Endothelial cell of umbilical vein (primary cell): Measurements from ENCODE around the gene TFF1. TPM values are rescaled to one million over a fixed set of nuclear protein-coding genes. Genes with fewer than 3 reads are reported as not detected.

Experiments used
- BruUV-seq: library from RNA; stranded (reverse); fragments of 400-500 nt; replicated peaks from 2 replicates; lab custom pipeline; 2021; lab: Mats Ljungman, UMichigan
- CTCF ChIA-PET: fragments of 300-600, 350-600 bp; sonication (Branson Sonifier 250); formaldehyde crosslinking; loops from one replicate; lab custom pipeline; 2021; ENCODE audit warnings: antibody characterized with exemption, inconsistent platforms; lab: Charles Lee
- POLR2A ChIA-PET: fragments of 300-600, 350-600 bp; sonication (Branson Sonifier 250); formaldehyde crosslinking; loops from one replicate; lab custom pipeline; 2021; ENCODE audit warnings: antibody characterized with exemption, inconsistent platforms; lab: Charles Lee
- DNase-seq: peaks from one replicate; pipeline ENCODE4 v3.0.0-alpha.2; 2011; ENCODE audit warnings: low read depth, low spot score
- FAIRE-seq: peaks from 2 replicates; lab custom pipeline; 2011; peaks lifted over from hg19 to GRCh38; lab: Jason Lieb, UNC
- H2AFZ ChIP-seq: 2 replicates; pipeline ENCODE4 v1.6.0; 2012; ENCODE audit warnings: low read depth, low read length, control low read depth, inconsistent platforms
- H3K27ac ChIP-seq: 2 replicates; pipeline ENCODE4 v1.5.1; 2011; ENCODE audit warnings: low read depth, mild to moderate bottlenecking, control low read depth, low read length, moderate library complexity; ENCODE audit not compliant: insufficient read depth
- H3K27me3 ChIP-seq, 2 experiments: 2 replicates each; pipeline versions ENCODE4 v1.6.0 to v1.6.1; 2011; ENCODE audit warnings: low read length in 2 of 2, mixed read lengths in 1 of 2; ENCODE audit not compliant: control insufficient read depth in 2 of 2, insufficient read depth in 2 of 2
- H3K36me3 ChIP-seq, 2 experiments: 2 replicates in 1 of 2; 3 replicates in 1 of 2; pipeline ENCODE4 v1.5.1; 2011; ENCODE audit warnings: low read length in 2 of 2, mild to moderate bottlenecking in 1 of 2, moderate library complexity in 1 of 2; ENCODE audit not compliant: control insufficient read depth in 2 of 2, insufficient read depth in 2 of 2; ENCODE audit errors: extremely low read depth in 1 of 2
- H3K4me1 ChIP-seq: 3 replicates; pipeline ENCODE4 v1.5.1; 2011; ENCODE audit warnings: mild to moderate bottlenecking, low read length; ENCODE audit not compliant: control insufficient read depth, insufficient read depth; ENCODE audit errors: extremely low read depth
- H3K4me2 ChIP-seq: 2 replicates; pipeline ENCODE4 v1.6.1; 2011; ENCODE audit warnings: low read length, control low read depth, mixed read lengths; ENCODE audit not compliant: insufficient read depth
- H3K4me3 ChIP-seq, 3 experiments: fragments of 200-600 bp in 1 of 3; sonication (generic), shearing (Covaris generic) in 1 of 3; replicated peaks in 1 of 3; 2 replicates each; pipeline ENCODE4 v1.5.1; 2011 to 2016; ENCODE audit warnings: control low read depth in 3 of 3, low read length in 3 of 3, mild to moderate bottlenecking in 2 of 3, inconsistent platforms in 1 of 3, low read depth in 1 of 3, moderate library complexity in 1 of 3; ENCODE audit not compliant: insufficient read depth in 1 of 3
- H3K79me2 ChIP-seq: 2 replicates; pipeline ENCODE4 v1.6.0; 2012; ENCODE audit warnings: low read length, inconsistent platforms; ENCODE audit not compliant: control insufficient read depth, insufficient read depth
- H3K9ac ChIP-seq: replicated peaks from 2 replicates; pipeline ENCODE3; 2011; ENCODE audit warnings: low read length, control low read depth; ENCODE audit not compliant: insufficient read depth; ENCODE audit errors: extremely low read depth
- H3K9me1 ChIP-seq: replicated peaks from 3 replicates; pipeline ENCODE4 v1.6.0; 2011; ENCODE audit warnings: mild to moderate bottlenecking, low read length; ENCODE audit not compliant: control insufficient read depth, insufficient read depth; ENCODE audit errors: extremely low read depth
- H3K9me3 ChIP-seq: replicated peaks from 2 replicates; pipeline ENCODE4 v1.5.1; 2012; ENCODE audit warnings: low read length, inconsistent platforms; ENCODE audit not compliant: control insufficient read depth, insufficient read depth
- H4K20me1 ChIP-seq: replicated peaks from 2 replicates; pipeline ENCODE3; 2011; ENCODE audit warnings: mild to moderate bottlenecking, low read length; ENCODE audit not compliant: control insufficient read depth, insufficient read depth; ENCODE audit errors: extremely low read depth
- EZH2 ChIP-seq: IDR thresholded peaks from 2 replicates; pipeline ENCODE4 v1.6.1; 2012; ENCODE audit warnings: borderline replicate concordance, low read depth, mild to moderate bottlenecking, moderate library complexity, low read length, inconsistent platforms; ENCODE audit not compliant: severe bottlenecking
- FOS ChIP-seq: IDR thresholded peaks from 2 replicates; pipeline ENCODE4 v1.6.1; 2011; ENCODE audit warnings: mild to moderate bottlenecking, low read length, moderate library complexity, borderline replicate concordance; ENCODE audit not compliant: insufficient read depth
- GATA2 ChIP-seq: IDR thresholded peaks from 2 replicates; pipeline ENCODE4 v1.7.0; 2011; ENCODE audit warnings: low read depth, mild to moderate bottlenecking, moderate library complexity, mixed read lengths, low read length; ENCODE audit not compliant: insufficient read length, insufficient read depth
- dilution Hi-C: fragments of 300-500 bp; cut with MboI; formaldehyde crosslinking; loops from one replicate; pipeline ENCODE4 v1.15.0; 2019; ENCODE audit warnings: low sequenced_read_pairs; ENCODE audit not compliant: extremely low pct_ligation_motif_present
- intact Hi-C: fragments of 100-400 bp; cut with micrococcal nuclease; formaldehyde crosslinking; loops from one replicate; pipeline ENCODE4 v1.10.0; 2022
- polyA plus RNA-seq, 4 experiments: library from polyadenylated mRNA; depleted of rRNA in 3 of 4; stranded (reverse) in 3 of 4; unstranded in 1 of 4; fragments of >200 nt; gene quantifications; 2 replicates each; pipeline versions ENCODE4 v1.2.1 to v1.2.3, GENCODE V29; 2011 to 2012; ENCODE audit warnings: missing spikeins in 1 of 4
- total RNA-seq: library from RNA; stranded (reverse); gene quantifications from 2 replicates; pipeline ENCODE4 v1.2.3, GENCODE V29; 2021
- TF ChIP-seq, protein P1 (sequence below), 2 donors: IDR thresholded peaks; 1 replicate in 1 of 2; 2 replicates in 1 of 2; pipeline ENCODE4 v1.5.1; 2011; ENCODE audit warnings: low read length in 2 of 2, mild to moderate bottlenecking in 2 of 2, moderate library complexity in 2 of 2, control low read depth in 1 of 2, inconsistent platforms in 1 of 2, low read depth in 1 of 2; ENCODE audit not compliant: insufficient read depth in 1 of 2; ENCODE audit errors: extremely low read depth in 1 of 2

Gene TFF1
- total and polyA plus RNA-seq, 2 donors (not counting 3 experiments of a cell fraction or from before 2014, with no cell fraction given): not detected

DNA sequence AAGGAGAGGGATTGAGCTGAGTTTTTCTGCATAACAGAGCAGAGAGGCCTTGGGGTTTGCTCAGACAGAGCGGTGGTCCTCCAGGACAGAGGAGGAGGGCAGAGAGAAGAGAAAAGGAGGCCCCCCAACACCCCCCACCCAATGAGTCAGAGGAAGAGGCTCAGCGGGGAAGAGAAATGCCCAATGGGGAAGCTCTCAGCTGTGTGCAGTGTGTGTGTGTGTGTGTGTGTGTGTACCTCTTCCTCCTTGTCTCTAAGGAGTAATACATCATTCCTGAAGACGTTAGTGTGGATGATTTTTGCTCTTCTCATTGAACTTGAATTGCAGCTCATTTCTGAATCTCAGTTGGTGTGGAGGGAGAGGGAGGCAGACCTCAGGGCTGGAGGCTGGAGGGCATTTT lies 20.8 kb upstream of the TFF1 start:
- POLR2A ChIA-PET: no interaction called here
- intact Hi-C loops: no loop called here
- Histone ChIP-seq H3K27ac (no peak overlapping the region), H4K20me1 (no peaks in the 10 kb centered on the region), H3K9me3 (no peaks in the 10 kb centered on the region), H3K4me3 (no peak overlapping the region), H3K9me1 (no peaks in the 10 kb centered on the region), H3K9ac (no peak overlapping the region), H3K36me3 (no peaks in the 10 kb centered on the region), H2AFZ (no peak overlapping the region), H3K79me2 (no peaks in the 10 kb centered on the region), H3K27me3 (peaks cover 2 to 19% of the 10 kb centered on the region in 2 experiments), H3K4me1 (no peaks in the 10 kb centered on the region), H3K4me2 (no peak overlapping the region)
- no TSS peak for BruUV-seq
- CTCF ChIA-PET: no interaction called here
- no peak for DNase-seq
- no peak for FAIRE-seq
- no peak for TF ChIP-seq GATA2
- TF ChIP-seq, protein P1, sequence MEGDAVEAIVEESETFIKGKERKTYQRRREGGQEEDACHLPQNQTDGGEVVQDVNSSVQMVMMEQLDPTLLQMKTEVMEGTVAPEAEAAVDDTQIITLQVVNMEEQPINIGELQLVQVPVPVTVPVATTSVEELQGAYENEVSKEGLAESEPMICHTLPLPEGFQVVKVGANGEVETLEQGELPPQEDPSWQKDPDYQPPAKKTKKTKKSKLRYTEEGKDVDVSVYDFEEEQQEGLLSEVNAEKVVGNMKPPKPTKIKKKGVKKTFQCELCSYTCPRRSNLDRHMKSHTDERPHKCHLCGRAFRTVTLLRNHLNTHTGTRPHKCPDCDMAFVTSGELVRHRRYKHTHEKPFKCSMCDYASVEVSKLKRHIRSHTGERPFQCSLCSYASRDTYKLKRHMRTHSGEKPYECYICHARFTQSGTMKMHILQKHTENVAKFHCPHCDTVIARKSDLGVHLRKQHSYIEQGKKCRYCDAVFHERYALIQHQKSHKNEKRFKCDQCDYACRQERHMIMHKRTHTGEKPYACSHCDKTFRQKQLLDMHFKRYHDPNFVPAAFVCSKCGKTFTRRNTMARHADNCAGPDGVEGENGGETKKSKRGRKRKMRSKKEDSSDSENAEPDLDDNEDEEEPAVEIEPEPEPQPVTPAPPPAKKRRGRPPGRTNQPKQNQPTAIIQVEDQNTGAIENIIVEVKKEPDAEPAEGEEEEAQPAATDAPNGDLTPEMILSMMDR (IDR thresholded peaks at IDR 0.05; ENCODE audit: extremely low read depth in 1 of 2, insufficient read depth in 1 of 2, low read depth in 1 of 2, low read length in 2 of 2): no peak
- dilution Hi-C loops: no loop called here

- FAIRE-seq: no peak
- intact Hi-C loops: no loop called here
Measured at GRCh38 chr21:42386034-42386591, 19.8 kb upstream of the TFF1 start.

More at GRCh38 chr21:42386034-42386591, 19.8 kb upstream of the TFF1 start:
- Histone ChIP-seq H3K36me3 (no peaks in the 10 kb centered on the region), H3K9me3 (no peaks in the 10 kb centered on the region), H4K20me1 (no peaks in the 10 kb centered on the region), H3K9ac (no peak overlapping the region), H3K4me3 (no peak overlapping the region), H3K79me2 (no peaks in the 10 kb centered on the region), H3K27ac (no peak overlapping the region), H2AFZ (no peak overlapping the region), H3K9me1 (no peaks in the 10 kb centered on the region), H3K4me2 (no peak overlapping the region), H3K4me1 (no peaks in the 10 kb centered on the region), H3K27me3 (peaks cover 2 to 12% of the 10 kb centered on the region in 2 experiments)
- ChIA-PET CTCF (no interaction called here), POLR2A (no interaction called here)
- no TSS peak for BruUV-seq
- dilution Hi-C loops: no loop called here
- TF ChIP-seq EZH2: no peak
- no peak for TF ChIP-seq FOS
- DNase-seq: no peak
